Gastrocnemius medialis (tissue), 4 donors: ENCODE results near the gene USP34.

Source experiments
- CTCF ChIP-seq, 5 experiments: fragments of 450-650 bp in 3 of 5; fragments of 200-600 bp in 2 of 5; sonication (generic) in 2 of 5; IDR thresholded peaks in 4 of 5; conservative IDR thresholded peaks in 1 of 5; 1 replicate in 4 of 5; 2 replicates in 1 of 5; pipeline ENCODE4 v1.5.1; 2016 to 2019; ENCODE audit warnings: antibody characterized with exemption in 5 of 5, mild to moderate bottlenecking in 3 of 5, moderate library complexity in 3 of 5
- POLR2A ChIP-seq, 2 donors: fragments of 450-650 bp; IDR thresholded peaks; one replicate each; pipeline ENCODE4 v1.6.1; 2017; ENCODE audit warnings: antibody characterized with exemption in 2 of 2, mild to moderate bottlenecking in 2 of 2, moderate library complexity in 2 of 2

- no peak for TF ChIP-seq CTCF (IDR thresholded peaks at IDR 0.05 in 4 of 5, conservative IDR thresholded peaks at IDR 0.05 in 1 of 5)
- TF ChIP-seq POLR2A (IDR thresholded peaks at IDR 0.05): no peak
These were observed 235.2 kb downstream of the USP34 start for GRCh38 chr2:61235716-61236115.
